ENCODE results near the gene TOMT. TPM values are rescaled to one million over a fixed set of nuclear protein-coding genes. Genes with fewer than 3 reads are reported as not detected.
A peak's percentile ranks its signal among the peaks of the same experiment; 100 is the strongest.
"Not testable (repeated sequence)": the region's sequence is repeated elsewhere in the genome, so short reads cannot be mapped to it uniquely, and the experiment has no call there.

The TOMT gene
- polyA plus RNA-seq, 3 donors = not detected

DNA sequence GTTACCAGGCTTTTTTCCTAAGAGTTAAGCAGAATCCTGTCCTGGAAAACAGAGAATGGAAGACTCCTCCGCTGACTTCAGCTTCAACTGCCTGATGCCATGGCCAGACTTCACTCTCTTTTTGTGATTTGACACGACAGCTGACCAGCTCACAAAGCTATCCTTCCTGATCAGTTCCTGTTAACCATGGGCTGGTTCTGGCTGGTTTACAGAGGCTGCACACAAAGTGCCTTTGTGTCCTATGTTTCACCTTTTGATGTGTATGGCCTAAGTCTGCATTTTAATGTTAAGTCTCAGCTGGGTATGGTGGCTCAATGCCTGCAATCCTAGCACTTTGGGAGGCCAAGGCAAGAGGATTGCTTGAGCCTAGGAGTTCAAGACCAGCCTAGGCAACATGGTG, 40.9 kb downstream of the TOMT start:
- Histone ChIP-seq H3K4me3 (replicated peaks in 1 of 3; ENCODE audit: low read depth in 2 of 3, low read length in 3 of 3) (no peak overlapping the region), H3K27me3 (ENCODE audit: control insufficient read depth in 2 of 2, insufficient read depth in 2 of 2, low read length in 2 of 2) (no peaks in the 10 kb centered on the region), H4K20me1 (ENCODE audit: insufficient read depth, low read length) (no peaks in the 10 kb centered on the region), H3K36me3 (replicated peaks in 1 of 2; ENCODE audit: control insufficient read depth in 1 of 2, insufficient read depth in 2 of 2, low read length in 2 of 2) (peaks cover 2 to 5% of the 10 kb centered on the region in 2 donors), H3K79me2 (ENCODE audit: insufficient read depth, low read length) (no peaks in the 10 kb centered on the region), H3K4me1 (ENCODE audit: control insufficient read depth in 1 of 2, insufficient read depth in 2 of 2, low read length in 2 of 2) (peaks cover 15 to 21% of the 10 kb centered on the region in 2 donors), H3K9me3 (replicated peaks in 1 of 2; ENCODE audit: control insufficient read depth in 1 of 2, insufficient read depth in 1 of 2, low read length in 2 of 2) (no peaks in the 10 kb centered on the region), H3K27ac (ENCODE audit: low read depth in 1 of 2, low read length in 2 of 2) (no peak overlapping the region), H2AFZ (ENCODE audit: insufficient read depth, low read depth, low read length, poor library complexity, severe bottlenecking) (no peak overlapping the region), H3K9ac (ENCODE audit: insufficient read depth, low read length, poor library complexity, severe bottlenecking) (no peak overlapping the region), H3K4me2 (replicated peaks; ENCODE audit: extremely low read depth, low read length, poor library complexity, severe bottlenecking) (no peak overlapping the region)
- intact Hi-C loops (cut with micrococcal nuclease) = no loop called here
- WGBS (ENCODE audit: insufficient coverage) = 50% methylated on average over 2 of the region's 2 CpGs
- H3K4me1 Mint-ChIP-seq = peaks cover 18% of the 10 kb centered on the region
- H3K9me3 Mint-ChIP-seq = no peaks in the 10 kb centered on the region
- peak overlapping the region in 1 of 7 donors; percentile 63 for H3K27ac Mint-ChIP-seq
- H3K36me3 Mint-ChIP-seq = peaks cover 6 to 7% of the 10 kb centered on the region in 2 donors
- TF ChIP-seq, protein P1, sequence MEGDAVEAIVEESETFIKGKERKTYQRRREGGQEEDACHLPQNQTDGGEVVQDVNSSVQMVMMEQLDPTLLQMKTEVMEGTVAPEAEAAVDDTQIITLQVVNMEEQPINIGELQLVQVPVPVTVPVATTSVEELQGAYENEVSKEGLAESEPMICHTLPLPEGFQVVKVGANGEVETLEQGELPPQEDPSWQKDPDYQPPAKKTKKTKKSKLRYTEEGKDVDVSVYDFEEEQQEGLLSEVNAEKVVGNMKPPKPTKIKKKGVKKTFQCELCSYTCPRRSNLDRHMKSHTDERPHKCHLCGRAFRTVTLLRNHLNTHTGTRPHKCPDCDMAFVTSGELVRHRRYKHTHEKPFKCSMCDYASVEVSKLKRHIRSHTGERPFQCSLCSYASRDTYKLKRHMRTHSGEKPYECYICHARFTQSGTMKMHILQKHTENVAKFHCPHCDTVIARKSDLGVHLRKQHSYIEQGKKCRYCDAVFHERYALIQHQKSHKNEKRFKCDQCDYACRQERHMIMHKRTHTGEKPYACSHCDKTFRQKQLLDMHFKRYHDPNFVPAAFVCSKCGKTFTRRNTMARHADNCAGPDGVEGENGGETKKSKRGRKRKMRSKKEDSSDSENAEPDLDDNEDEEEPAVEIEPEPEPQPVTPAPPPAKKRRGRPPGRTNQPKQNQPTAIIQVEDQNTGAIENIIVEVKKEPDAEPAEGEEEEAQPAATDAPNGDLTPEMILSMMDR (IDR thresholded peaks at IDR 0.05) = no peak
- no peak for DNase-seq
- H3K27me3 Mint-ChIP-seq (ENCODE audit: low read depth in 3 of 3) = peaks cover 1 to 5% (median 3%) of the 10 kb centered on the region in 3 donors
- no peak overlapping the region for H3K4me3 Mint-ChIP-seq

DNA sequence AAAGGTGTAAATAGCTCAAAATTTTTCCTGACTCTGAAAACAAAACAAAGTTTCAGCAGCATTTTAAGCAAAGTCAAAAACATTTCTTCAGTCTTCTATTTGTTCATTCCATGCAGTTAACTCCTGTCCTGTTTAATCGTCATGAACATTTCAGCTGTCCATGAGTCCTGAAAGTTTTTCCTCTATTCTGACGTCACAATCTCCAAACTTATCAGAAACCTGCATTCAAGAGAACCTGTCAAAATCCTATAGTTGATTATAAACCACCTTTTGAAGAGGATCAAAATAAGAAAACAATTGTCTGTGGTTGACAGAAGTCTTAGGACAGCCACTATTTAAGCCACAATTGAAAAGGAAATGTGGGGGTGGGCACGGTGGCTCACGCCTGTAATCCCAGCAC, 45.2 kb downstream of the TOMT start:
- H3K9me3 Mint-ChIP-seq = peaks cover 0 to 2% (median 0%) of the 10 kb centered on the region in 7 donors
- Histone ChIP-seq H3K27me3 (ENCODE audit: control insufficient read depth in 2 of 2, insufficient read depth in 2 of 2, low read length in 2 of 2) (no peaks in the 10 kb centered on the region), H3K9ac (ENCODE audit: insufficient read depth, low read length, poor library complexity, severe bottlenecking) (no peak overlapping the region), H3K79me2 (ENCODE audit: insufficient read depth, low read length) (no peaks in the 10 kb centered on the region), H4K20me1 (ENCODE audit: insufficient read depth, low read length) (no peaks in the 10 kb centered on the region), H3K4me2 (replicated peaks; ENCODE audit: extremely low read depth, low read length, poor library complexity, severe bottlenecking) (no peak overlapping the region), H3K9me3 (replicated peaks in 1 of 2; ENCODE audit: control insufficient read depth in 1 of 2, insufficient read depth in 1 of 2, low read length in 2 of 2) (no peaks in the 10 kb centered on the region), H3K27ac (ENCODE audit: low read depth in 1 of 2, low read length in 2 of 2) (no peak overlapping the region), H3K4me1 (ENCODE audit: control insufficient read depth in 1 of 2, insufficient read depth in 2 of 2, low read length in 2 of 2) (no peaks in the 10 kb centered on the region), H3K36me3 (replicated peaks in 1 of 2; ENCODE audit: control insufficient read depth in 1 of 2, insufficient read depth in 2 of 2, low read length in 2 of 2) (no peaks in the 10 kb centered on the region), H3K4me3 (replicated peaks in 1 of 3; ENCODE audit: low read depth in 2 of 3, low read length in 3 of 3) (no peak overlapping the region), H2AFZ (ENCODE audit: insufficient read depth, low read depth, low read length, poor library complexity, severe bottlenecking) (no peak overlapping the region)
- no peak overlapping the region for H3K27ac Mint-ChIP-seq
- intact Hi-C loops (cut with micrococcal nuclease) = no loop called here
- no peak overlapping the region for H3K4me3 Mint-ChIP-seq
- DNase-seq = no peak
- H3K27me3 Mint-ChIP-seq (ENCODE audit: low read depth in 3 of 3) = peaks cover 3 to 6% (median 5%) of the 10 kb centered on the region in 3 donors
- peaks cover 2% of the 10 kb centered on the region for H3K4me1 Mint-ChIP-seq
- 100% methylated on average over 1 of the region's 4 CpGs for WGBS (ENCODE audit: insufficient coverage)
- TF ChIP-seq, protein P1 (IDR thresholded peaks at IDR 0.05) = no peak
- H3K36me3 Mint-ChIP-seq = no peaks in the 10 kb centered on the region

DNA sequence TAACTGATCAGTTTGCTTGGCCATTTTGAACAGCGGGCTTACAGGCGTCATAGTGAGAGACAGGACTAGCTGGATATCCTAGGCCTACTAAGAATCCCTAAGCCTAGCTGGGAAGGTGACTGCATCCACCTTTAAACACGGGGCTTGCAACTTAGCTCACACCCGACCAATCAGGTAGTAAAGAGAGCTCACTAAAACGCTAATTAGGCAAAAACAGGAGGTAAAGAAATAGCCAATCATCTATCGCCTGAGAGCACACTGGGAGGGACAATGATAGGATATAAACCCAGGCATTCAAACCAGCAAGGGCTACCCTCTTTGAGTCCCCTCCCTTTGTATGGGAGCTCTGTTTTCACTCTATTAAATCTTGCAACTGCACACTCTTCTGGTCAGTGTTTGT, 48.1 kb downstream of the TOMT start:
- H3K79me2 ChIP-seq (ENCODE audit: insufficient read depth, low read length); H3K36me3 ChIP-seq (replicated peaks in 1 of 2; ENCODE audit: control insufficient read depth in 1 of 2, insufficient read depth in 2 of 2, low read length in 2 of 2); H4K20me1 ChIP-seq (ENCODE audit: insufficient read depth, low read length); H3K4me3 Mint-ChIP-seq; H3K27me3 ChIP-seq (ENCODE audit: control insufficient read depth in 2 of 2, insufficient read depth in 2 of 2, low read length in 2 of 2); H3K27me3 Mint-ChIP-seq (ENCODE audit: low read depth in 3 of 3); H3K4me3 ChIP-seq (replicated peaks in 1 of 3; ENCODE audit: low read depth in 2 of 3, low read length in 3 of 3); H3K9me3 Mint-ChIP-seq; H3K36me3 Mint-ChIP-seq; H2AFZ ChIP-seq (ENCODE audit: insufficient read depth, low read depth, low read length, poor library complexity, severe bottlenecking); H3K4me2 ChIP-seq (replicated peaks; ENCODE audit: extremely low read depth, low read length, poor library complexity, severe bottlenecking); H3K4me1 ChIP-seq (ENCODE audit: control insufficient read depth in 1 of 2, insufficient read depth in 2 of 2, low read length in 2 of 2); DNase-seq; H3K4me1 Mint-ChIP-seq; intact Hi-C loops (cut with micrococcal nuclease); H3K27ac ChIP-seq (ENCODE audit: low read depth in 1 of 2, low read length in 2 of 2); H3K9ac ChIP-seq (ENCODE audit: insufficient read depth, low read length, poor library complexity, severe bottlenecking); H3K9me3 ChIP-seq (replicated peaks in 1 of 2; ENCODE audit: control insufficient read depth in 1 of 2, insufficient read depth in 1 of 2, low read length in 2 of 2): not testable (repeated sequence)
- H3K27ac Mint-ChIP-seq = peak overlapping the region in 1 of 7 donors; percentile 4
- WGBS (ENCODE audit: insufficient coverage) = 100% methylated on average over 2 of the region's 6 CpGs
